Measurements from ENCODE around the gene MYH6. TPM values are rescaled to one million over a fixed set of nuclear protein-coding genes. Genes with fewer than 3 reads are reported as not detected.
A peak's percentile ranks its signal among the peaks of the same experiment; 100 is the strongest.

The MYH6 gene
- total RNA-seq, 1 donor from 2014 or later = 1.6 TPM

- H3K27me3 Mint-ChIP-seq (ENCODE audit: unreplicated experiment) = peaks cover 26% of the 10 kb centered on the region
- no peak overlapping the region for H3K27ac Mint-ChIP-seq (ENCODE audit: unreplicated experiment)
- TF ChIP-seq, protein P1, sequence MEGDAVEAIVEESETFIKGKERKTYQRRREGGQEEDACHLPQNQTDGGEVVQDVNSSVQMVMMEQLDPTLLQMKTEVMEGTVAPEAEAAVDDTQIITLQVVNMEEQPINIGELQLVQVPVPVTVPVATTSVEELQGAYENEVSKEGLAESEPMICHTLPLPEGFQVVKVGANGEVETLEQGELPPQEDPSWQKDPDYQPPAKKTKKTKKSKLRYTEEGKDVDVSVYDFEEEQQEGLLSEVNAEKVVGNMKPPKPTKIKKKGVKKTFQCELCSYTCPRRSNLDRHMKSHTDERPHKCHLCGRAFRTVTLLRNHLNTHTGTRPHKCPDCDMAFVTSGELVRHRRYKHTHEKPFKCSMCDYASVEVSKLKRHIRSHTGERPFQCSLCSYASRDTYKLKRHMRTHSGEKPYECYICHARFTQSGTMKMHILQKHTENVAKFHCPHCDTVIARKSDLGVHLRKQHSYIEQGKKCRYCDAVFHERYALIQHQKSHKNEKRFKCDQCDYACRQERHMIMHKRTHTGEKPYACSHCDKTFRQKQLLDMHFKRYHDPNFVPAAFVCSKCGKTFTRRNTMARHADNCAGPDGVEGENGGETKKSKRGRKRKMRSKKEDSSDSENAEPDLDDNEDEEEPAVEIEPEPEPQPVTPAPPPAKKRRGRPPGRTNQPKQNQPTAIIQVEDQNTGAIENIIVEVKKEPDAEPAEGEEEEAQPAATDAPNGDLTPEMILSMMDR (IDR thresholded peaks at IDR 0.05; ENCODE audit: unreplicated experiment) = no peak
- no peak for DNase-seq (ENCODE audit: low spot score)
- H3K4me1 Mint-ChIP-seq (ENCODE audit: unreplicated experiment) = peaks cover 29% of the 10 kb centered on the region
- peaks cover 4% of the 10 kb centered on the region for H3K36me3 Mint-ChIP-seq (ENCODE audit: low read depth, unreplicated experiment)
- no peak overlapping the region for H3K4me3 Mint-ChIP-seq (ENCODE audit: unreplicated experiment)
- no peaks in the 10 kb centered on the region for H3K9me3 Mint-ChIP-seq (ENCODE audit: unreplicated experiment)
Observed at GRCh38 chr14:23411563-23412525, 3.8 kb upstream of the MYH6 start.

- Mint-ChIP-seq H3K4me1 (ENCODE audit: unreplicated experiment) (peaks cover 29% of the 10 kb centered on the region), H3K27ac (ENCODE audit: unreplicated experiment) (peak overlapping the region; percentile 20), H3K27me3 (ENCODE audit: unreplicated experiment) (peaks cover 33% of the 10 kb centered on the region), H3K9me3 (ENCODE audit: unreplicated experiment) (no peaks in the 10 kb centered on the region), H3K36me3 (ENCODE audit: low read depth, unreplicated experiment) (peaks cover 4% of the 10 kb centered on the region), H3K4me3 (ENCODE audit: unreplicated experiment) (peak overlapping the region; percentile 29)
- TF ChIP-seq, protein P1 (IDR thresholded peaks at IDR 0.05; ENCODE audit: unreplicated experiment) = no peak
- DNase-seq (ENCODE audit: low spot score) = no peak
Observed at GRCh38 chr14:23409966-23410635, 2.0 kb upstream of the MYH6 start.

- Mint-ChIP-seq H3K4me1 (ENCODE audit: unreplicated experiment) (peaks cover 29% of the 10 kb centered on the region), H3K4me3 (ENCODE audit: unreplicated experiment) (no peak overlapping the region), H3K36me3 (ENCODE audit: low read depth, unreplicated experiment) (peaks cover 4% of the 10 kb centered on the region), H3K27ac (ENCODE audit: unreplicated experiment) (no peak overlapping the region), H3K27me3 (ENCODE audit: unreplicated experiment) (peaks cover 32% of the 10 kb centered on the region), H3K9me3 (ENCODE audit: unreplicated experiment) (no peaks in the 10 kb centered on the region)
- no peak for DNase-seq (ENCODE audit: low spot score)
- TF ChIP-seq, protein P1 (IDR thresholded peaks at IDR 0.05; ENCODE audit: unreplicated experiment) = no peak
Observed at GRCh38 chr14:23409475-23409874, 1.4 kb upstream of the MYH6 start.

- TF ChIP-seq, protein P1 (IDR thresholded peaks at IDR 0.05; ENCODE audit: unreplicated experiment) = no peak
- Mint-ChIP-seq H3K4me1 (ENCODE audit: unreplicated experiment) (peaks cover 29% of the 10 kb centered on the region), H3K36me3 (ENCODE audit: low read depth, unreplicated experiment) (peaks cover 7% of the 10 kb centered on the region), H3K27me3 (ENCODE audit: unreplicated experiment) (peaks cover 30% of the 10 kb centered on the region), H3K9me3 (ENCODE audit: unreplicated experiment) (no peaks in the 10 kb centered on the region), H3K4me3 (ENCODE audit: unreplicated experiment) (no peak overlapping the region), H3K27ac (ENCODE audit: unreplicated experiment) (no peak overlapping the region)
- no peak for DNase-seq (ENCODE audit: low spot score)
Observed at GRCh38 chr14:23408307-23408630, 196 bp upstream of the MYH6 start.
